Non-pigmented ciliary epithelial cell (primary cell): Measurements from ENCODE around the gene SCCPDH.

Source experiments
- DNase-seq: peaks from one replicate; pipeline ENCODE4 v3.0.0-alpha.2; 2010; ENCODE audit warnings: low read depth

SCCPDH gene

DNA sequence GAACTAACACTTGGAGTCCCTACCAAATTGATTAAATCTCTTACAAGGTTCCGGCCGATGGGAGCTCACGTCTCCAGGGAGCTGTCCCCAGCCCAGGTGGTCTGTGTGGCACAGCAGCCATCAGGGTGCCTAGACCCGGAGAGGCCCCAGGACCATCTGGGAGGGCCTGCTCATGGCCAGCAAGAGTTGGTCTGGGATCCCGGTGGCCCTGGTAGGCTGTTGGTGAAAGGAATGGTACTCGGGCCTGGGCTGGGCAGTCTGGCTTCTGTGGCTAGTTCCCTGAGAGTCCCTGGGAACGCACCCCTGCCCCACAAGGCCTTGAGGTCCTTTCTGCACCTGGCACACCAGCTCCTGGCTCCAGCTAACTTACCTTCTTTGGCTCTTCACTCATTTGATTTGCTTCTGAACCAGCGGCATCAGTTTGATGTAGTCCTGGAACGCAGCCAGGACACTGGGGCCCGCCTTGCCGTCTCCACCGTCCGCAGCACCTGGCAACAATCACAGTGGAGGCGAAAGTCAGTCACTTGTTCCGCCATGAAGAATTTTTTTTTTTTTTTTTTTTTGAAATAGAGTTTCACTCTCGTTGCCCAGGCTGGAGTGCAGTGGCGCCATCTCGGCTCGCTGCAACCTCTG, 62.5 kb downstream of the SCCPDH start:
- no peak for DNase-seq

DNA sequence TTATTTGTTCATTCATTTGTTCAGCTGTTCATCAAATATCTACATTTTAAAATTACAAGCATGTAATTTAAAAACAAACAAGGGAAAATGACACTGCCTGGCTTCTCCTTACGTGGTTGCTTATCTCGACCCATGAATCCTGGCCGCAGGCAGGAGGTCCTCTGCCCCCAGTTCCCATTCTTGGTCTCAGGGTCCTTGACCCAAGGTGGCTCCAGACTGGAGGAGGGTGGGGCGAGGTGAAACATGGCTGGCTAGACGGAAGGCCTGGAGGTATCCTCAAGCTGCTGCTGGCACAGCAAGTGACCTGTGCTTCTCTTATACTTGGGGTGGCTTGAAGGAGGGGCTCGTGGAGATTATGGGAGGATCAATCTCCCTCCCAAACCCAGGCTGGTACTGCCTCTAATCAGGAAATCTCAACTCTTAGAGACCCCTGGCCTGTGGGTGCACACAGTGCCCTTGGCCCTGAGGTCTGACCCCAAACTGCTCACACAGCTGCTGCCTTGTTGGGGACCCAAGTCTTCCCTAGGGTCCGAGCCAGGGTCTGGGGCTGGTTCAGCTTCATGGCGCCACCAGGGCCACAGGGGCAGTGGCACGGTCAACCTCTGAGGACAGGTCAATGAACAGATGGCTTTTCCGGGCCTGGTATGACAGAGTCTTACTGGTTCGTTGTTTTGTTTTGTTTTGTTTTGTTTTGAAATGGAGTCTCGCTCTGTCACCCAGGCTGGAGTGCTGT, 63.7 kb downstream of the SCCPDH start:
- DNase-seq, result no peak

DNA sequence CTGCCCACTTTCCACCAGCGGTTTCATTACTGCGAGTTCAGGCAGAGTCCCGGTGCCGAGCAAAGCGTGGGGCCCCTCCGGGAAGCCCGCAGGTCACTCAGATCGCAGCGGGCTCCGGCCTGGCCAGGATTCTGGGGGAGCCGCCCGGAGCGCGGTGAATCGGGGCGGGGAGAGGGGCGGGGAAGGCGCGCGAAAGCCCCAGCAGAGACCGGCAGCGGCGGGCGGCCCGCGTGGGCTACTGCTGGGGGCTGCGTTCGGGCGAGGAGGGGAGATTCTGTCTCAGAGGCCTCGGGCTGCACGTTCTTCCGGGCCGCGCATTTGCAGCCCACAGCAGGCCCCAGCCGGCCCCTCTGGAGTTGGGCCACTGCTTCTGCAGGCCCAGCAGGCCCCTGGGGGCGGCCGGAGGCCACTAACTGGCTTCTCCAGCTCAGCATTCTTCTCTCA, 64.7 kb downstream of the SCCPDH start:
- no peak for DNase-seq

DNA sequence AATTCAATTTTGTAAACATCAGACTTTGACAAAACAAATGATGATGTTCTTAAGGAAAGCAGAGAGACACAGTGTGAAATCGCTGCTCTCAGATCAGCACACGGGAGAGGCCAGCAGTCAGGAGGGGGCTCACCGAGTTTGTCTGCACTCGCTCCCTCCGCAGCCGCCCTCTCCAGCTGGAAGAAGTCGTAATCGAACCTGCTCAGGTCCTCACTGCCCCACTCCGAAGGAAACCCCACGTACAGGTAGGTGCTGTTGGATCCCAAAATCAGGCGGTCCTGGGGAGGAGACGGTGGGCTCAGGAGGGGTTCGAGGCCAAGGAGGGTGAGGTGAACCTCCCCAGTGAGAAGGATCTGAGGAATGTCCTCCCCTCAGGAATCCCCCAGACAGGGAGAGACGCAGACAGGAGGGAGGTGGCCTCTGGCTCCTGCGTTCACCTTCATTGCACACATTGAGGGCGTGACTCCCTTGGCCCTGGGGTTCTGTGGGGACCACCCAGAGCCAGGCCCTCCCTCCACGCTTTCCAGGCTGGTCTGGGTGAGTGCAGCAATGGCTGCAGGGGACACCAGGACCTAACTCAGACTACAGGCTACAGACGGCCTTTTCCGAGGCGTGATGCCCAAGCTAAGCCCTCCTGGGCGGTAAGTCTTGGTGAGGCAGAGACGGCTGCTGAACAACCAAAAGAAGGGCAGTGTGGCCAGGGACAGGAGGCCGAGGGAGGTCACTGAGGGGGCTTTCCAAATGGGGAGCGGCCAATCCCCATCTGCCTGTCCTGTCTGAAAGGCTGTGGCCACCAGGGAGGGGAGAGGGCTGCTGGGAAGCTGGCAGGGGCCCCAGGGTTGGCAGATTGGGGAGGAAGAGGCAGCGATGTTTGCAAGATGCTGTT, 65.5 kb downstream of the SCCPDH start:
- DNase-seq, result no peak

- no peak for DNase-seq
These were observed 66.2 kb downstream of the SCCPDH start for GRCh38 chr1:246790364-246790763.

DNA sequence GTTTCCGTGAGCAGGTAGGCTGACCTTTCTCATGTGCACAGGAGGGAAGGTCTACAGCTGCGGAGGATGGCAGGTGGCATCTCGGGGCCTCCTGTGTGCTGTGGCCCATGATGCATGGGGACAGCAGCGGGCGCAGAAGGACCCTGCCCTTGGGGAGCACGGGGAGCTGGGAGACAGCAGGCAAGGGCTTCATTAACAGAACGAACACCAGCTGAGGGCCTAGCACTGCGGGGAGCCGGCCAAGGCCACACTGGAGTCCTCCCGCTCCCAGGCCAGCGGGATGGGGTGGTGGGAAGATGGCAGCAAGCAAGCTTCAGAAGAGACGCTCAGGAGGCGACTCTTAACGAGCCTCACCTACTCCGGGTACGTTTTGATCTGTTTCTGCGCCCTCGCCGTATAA, 66.6 kb downstream of the SCCPDH start:
- DNase-seq, result no peak

GRCh38 chr1:246791303-246791918, 67.2 kb downstream of the SCCPDH start:
- no peak for DNase-seq

- DNase-seq, result no peak
These were observed 68.4 kb downstream of the SCCPDH start for GRCh38 chr1:246792603-246793002.

DNA sequence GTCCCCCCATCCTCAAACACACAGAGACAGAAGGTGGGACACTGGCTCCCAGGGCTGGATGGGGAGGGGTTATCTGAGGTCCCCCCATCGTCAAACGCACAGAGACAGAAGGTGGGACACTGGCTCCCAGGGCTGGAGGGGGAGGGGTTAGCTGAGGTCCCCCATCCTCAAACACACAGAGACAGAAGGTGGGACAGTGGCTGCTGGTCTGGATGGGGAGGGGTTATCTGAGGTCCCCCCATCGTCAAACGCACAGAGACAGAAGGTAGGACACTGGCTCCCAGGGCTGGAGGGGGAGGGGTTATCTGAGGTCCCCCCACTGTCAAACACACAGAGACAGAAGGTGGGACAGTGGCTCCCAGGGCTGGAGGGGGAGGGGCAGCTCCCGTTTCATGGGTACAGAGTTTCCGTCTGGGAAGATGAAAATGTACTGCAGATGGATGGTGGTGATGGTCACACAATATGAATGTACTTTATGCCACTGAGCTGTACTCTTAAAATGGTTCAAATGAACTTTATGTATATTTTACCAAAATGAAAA, 69.2 kb downstream of the SCCPDH start:
- DNase-seq, result no peak

GRCh38 chr1:246794048-246794827, 70.0 kb downstream of the SCCPDH start:
- DNase-seq, result no peak

DNA sequence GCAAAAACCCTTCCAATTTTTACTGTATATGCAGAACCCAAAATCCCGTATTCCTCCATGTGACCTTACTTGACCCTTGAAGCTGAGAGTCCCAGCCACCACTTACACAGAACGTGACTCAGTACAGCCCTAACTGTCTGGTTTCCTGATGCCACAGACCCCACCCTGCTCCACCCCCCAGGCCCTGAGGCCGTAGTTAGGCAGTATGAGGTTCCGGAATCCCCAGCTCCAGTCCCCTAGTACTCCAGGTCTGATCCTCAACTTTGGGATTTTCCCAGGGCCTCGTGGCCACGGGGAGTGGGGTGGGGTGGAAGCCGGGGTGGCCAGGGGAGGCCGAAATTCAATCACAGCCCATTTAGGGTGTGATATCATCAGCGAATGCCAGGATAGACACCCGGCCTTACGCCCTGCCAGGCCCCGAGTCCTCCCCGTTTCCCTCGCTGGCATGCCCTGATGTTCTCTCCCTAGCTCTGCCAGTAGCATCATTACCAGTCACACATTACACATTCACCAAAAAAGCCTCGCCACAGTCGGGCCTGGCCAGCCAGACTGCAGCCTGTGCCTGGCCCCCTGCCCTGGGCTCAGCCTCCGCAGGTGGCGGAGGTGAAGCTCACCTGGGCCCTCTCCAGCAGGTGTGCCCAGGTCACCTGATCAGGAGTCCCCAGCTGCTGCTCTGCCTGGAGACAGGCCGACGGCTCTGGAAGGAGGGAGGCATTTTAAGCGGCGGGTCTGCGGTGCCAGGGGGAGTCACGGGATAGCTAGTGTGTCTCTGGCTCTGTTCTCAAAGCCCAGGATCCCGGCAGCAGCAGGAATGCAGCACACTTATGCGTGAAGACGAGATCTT, 70.8 kb downstream of the SCCPDH start:
- no peak for DNase-seq

DNA sequence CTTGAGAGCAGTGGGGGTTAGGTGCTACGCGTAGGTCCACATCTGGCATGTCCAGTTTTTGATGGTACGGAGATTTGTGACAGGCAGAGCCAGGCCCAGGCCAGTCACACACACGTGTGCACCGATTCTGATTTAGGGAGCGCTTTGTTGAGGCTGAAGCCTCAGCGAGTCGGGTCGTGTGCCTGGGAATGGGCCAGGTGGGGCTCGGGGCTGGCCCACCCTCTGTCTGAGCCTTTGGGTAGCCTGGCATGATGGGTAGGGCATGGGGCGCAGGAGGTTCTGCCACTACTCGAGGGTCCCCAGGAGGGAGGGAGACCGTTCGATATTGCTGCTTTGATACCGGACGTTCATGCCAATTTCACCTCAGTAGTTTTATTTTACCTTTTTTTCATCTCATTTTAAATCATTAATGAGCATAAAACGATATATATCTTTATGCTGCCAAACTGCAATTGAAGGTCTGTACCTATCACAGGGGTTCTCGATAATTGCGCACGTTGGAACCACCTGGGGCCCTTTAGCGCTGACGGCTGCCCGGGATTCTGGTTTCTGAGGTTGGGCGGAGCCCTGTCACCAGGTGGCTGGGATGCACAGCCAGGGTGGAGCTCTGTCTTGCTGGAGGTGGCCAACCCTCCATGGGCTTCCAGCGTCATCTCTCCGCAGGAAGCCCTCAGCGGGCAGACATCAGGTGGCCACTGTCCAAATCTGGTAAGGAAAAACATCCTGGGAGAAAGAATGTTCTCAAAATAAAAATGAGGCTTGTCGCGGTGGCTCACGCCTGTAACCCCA, 71.9 kb downstream of the SCCPDH start:
- DNase-seq, result no peak

DNA sequence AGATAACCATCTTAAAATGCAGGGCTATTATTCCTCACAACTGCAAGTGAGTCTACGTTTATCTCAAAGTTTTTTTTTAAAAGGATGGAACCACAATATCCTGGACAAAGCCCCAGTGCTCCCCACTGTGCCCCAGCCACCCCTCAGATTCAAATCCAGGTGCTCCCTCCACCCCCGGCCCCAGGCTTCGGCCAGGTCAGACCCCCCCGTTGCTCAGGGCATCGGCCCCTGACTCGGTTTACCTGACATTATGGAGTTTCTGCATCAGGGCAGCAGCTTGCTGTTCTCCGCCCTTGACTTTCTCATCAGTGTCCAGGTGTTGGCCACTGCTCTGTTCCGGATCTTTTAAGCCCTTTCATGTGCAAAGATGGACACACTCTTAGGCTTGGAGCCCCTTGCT, 72.9 kb downstream of the SCCPDH start:
- DNase-seq, result no peak

DNA sequence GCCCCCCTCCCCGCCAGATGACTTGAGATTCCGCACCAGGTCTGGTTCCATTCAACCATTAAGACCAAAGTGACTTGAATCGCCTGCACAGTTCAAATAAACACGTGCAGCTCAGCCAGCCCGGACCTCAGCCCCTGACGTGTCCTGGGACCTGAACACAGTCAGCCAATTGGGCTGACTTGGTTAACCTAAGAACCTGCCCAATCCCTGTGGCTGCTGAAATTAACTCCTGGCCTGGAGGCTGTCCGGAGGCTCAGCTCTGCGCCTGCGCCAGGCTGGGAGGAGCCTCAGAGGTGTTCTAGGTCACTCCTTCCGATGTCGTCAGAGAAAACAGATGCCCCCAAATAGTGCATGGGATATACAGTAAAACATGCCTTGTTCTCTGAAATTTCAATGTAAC, 73.4 kb downstream of the SCCPDH start:
- DNase-seq, result no peak

DNA sequence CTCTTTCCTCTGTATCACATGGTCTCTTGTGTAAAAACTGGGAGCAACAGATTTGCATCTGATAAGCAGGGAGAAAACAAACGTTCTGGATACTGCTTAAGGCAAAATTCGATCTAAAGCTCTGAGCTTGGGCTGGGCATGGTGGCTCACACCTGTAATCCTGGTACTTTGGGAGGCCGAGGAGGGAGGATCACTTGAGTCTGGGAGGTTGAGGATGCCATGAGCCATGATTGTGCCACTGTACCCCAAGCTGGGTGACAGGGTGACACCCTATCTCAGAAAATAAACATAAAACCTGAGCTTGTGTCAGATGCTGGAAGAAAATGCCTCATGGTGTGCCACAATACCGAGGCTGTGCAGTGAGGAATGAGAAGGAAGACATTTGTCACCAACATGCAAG, 73.9 kb downstream of the SCCPDH start:
- DNase-seq, result no peak

DNA sequence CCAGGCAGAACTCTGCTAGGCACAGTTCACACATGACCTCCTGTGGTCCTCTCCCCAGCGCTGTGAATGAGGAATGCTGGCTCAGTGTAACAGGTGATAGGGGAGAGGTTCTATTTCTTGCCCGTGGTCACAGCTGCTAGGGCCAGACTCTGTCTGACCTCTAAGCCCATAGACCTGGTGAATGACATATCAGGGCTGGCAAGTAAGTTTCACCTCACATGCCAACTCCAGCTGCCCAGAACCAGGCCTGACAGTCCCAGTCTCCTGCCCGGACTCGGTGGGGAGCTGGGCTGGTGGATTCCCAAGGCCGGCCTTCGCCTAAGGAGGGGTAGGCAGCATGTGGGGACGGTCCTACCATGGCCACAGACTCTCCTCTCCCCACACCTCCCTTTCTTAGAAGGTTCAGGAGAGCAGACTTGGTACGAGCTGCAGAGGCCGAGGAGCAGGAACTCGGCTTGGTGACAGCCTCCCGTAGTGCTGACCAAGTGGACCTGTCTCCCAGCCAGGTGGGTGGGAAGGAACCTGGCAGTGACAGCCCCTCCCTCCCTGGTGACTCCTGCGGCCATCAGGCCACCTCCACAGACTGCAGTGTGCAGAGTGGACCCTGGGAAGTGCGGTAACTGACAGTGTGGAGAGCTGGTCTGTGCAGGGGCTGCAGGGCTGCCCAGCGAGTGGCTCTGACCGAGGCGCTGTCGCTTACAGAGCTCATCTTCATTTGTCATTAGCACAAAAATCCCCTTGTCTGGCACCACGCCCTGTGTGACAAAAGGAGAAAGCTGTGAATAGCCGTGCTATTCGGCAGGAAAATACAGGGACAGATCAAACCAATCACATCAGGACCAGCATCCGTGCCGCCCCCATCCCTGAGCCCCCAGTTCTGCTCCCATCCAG, 74.6 kb downstream of the SCCPDH start:
- no peak for DNase-seq

- no peak for DNase-seq
These were observed 76.1 kb downstream of the SCCPDH start for GRCh38 chr1:246800356-246800755.

GRCh38 chr1:246800756-246801155, 76.5 kb downstream of the SCCPDH start:
- no peak for DNase-seq
